ENCODE data around the gene APOC1.

DNA sequence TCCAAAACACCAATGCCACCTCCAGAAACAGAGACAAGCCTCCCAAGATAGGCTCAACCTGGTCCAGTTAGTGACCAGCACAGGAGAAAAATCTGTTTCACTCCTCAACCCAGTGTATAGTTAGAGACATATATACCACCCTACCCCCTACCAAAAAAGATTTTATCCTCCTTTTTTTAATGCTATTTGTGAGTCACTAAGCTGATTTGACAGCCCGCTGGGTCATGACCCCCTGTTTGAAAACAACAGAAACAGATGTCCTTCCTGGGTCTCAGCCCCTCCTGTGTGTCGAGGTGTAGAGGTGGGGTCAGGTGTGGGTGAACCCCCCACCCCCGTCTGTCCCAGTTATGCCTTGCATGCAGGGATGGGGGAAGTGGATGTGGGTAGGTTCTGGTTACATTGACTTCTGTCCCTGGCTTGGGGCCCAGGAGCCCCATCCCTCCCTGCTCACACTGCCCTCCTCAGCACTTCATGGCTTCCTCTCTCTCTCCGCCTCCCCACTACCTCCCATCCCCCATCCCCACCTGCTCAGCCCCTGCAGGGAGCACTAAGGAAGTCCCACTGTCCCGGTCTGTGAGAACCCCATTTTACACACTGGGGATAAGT, 37.4 kb upstream of the APOC1 start:
- TF ChIP-seq, protein P1, sequence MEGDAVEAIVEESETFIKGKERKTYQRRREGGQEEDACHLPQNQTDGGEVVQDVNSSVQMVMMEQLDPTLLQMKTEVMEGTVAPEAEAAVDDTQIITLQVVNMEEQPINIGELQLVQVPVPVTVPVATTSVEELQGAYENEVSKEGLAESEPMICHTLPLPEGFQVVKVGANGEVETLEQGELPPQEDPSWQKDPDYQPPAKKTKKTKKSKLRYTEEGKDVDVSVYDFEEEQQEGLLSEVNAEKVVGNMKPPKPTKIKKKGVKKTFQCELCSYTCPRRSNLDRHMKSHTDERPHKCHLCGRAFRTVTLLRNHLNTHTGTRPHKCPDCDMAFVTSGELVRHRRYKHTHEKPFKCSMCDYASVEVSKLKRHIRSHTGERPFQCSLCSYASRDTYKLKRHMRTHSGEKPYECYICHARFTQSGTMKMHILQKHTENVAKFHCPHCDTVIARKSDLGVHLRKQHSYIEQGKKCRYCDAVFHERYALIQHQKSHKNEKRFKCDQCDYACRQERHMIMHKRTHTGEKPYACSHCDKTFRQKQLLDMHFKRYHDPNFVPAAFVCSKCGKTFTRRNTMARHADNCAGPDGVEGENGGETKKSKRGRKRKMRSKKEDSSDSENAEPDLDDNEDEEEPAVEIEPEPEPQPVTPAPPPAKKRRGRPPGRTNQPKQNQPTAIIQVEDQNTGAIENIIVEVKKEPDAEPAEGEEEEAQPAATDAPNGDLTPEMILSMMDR (IDR thresholded peaks at IDR 0.05): no peak
- TF ChIP-seq POLR2A (IDR thresholded peaks at IDR 0.05): no peak
- TF ChIP-seq EP300 (IDR thresholded peaks at IDR 0.05): no peak

All from ovary (tissue), 3 donors.